Activated CD4-positive, alpha-beta memory T cell treated with anti-CD3 and anti-CD28 coated beads, Interleukin-2, amount 10 ng/mL, durations not matched to agents 7 days and 5 days (primary cell): ENCODE data around the gene MYRIP. TPM values are rescaled to one million over a fixed set of nuclear protein-coding genes. Genes with fewer than 3 reads are reported as not detected.

Experiments
- CTCF ChIA-PET: fragments of 350-600 bp; sonication (Branson Sonifier 250); formaldehyde crosslinking; loops from one replicate; lab custom pipeline; 2021; ENCODE audit warnings: antibody characterized with exemption, inconsistent platforms; lab: Charles Lee
- POLR2A ChIA-PET: fragments of 350-600 bp; sonication (Branson Sonifier 250); formaldehyde crosslinking; loops from one replicate; lab custom pipeline; 2021; ENCODE audit warnings: antibody characterized with exemption; lab: Charles Lee
- DNase-seq: peaks from one replicate; pipeline ENCODE4 v3.0.0-alpha.2; 2020
- H3K27ac Mint-ChIP-seq: one replicate; pipeline ENCODE4 v1.8.0; 2021; ENCODE audit warnings: mild to moderate bottlenecking, mixed read lengths
- H3K27me3 Mint-ChIP-seq: one replicate; pipeline ENCODE4 v1.8.0; 2021; ENCODE audit warnings: mixed read lengths
- H3K36me3 Mint-ChIP-seq: one replicate; pipeline ENCODE4 v1.8.0; 2021; ENCODE audit warnings: low read depth, mixed read lengths
- H3K4me1 Mint-ChIP-seq: one replicate; pipeline ENCODE4 v1.8.0; 2021; ENCODE audit warnings: mixed read lengths
- H3K4me3 Mint-ChIP-seq: one replicate; pipeline ENCODE4 v1.8.0; 2021; ENCODE audit warnings: mild to moderate bottlenecking, mixed read lengths
- H3K9me3 Mint-ChIP-seq: one replicate; pipeline ENCODE4 v1.8.0; 2021; ENCODE audit warnings: mixed read lengths
- total RNA-seq, 2 experiments: library from RNA; stranded (reverse); gene quantifications; one replicate each; pipeline ENCODE4 v1.2.3, GENCODE V29; 2021

Gene MYRIP
- total RNA-seq, 2 experiments from 2014 or later = not detected

- no peaks in the 10 kb centered on the region for H3K4me1 Mint-ChIP-seq
- H3K27me3 Mint-ChIP-seq = peaks cover 2% of the 10 kb centered on the region
- no peaks in the 10 kb centered on the region for H3K36me3 Mint-ChIP-seq
- no peak overlapping the region for H3K27ac Mint-ChIP-seq
- CTCF ChIA-PET = interaction anchor here (2.0 kb wide), 1 partner anchor 37 kb away, joined by 7 read pairs; no protein-coding TSS in a partner anchor
- no peak for DNase-seq
- no peak overlapping the region for H3K4me3 Mint-ChIP-seq
- POLR2A ChIA-PET = no interaction called here
- no peaks in the 10 kb centered on the region for H3K9me3 Mint-ChIP-seq
These were observed 419.5 kb downstream of the MYRIP start for GRCh38 chr3:40228792-40229350.

GRCh38 chr3:40229386-40229785, 420.0 kb downstream of the MYRIP start:
- no peaks in the 10 kb centered on the region for H3K4me1 Mint-ChIP-seq
- no peak for DNase-seq
- no peak overlapping the region for H3K27ac Mint-ChIP-seq
- CTCF ChIA-PET = interaction anchor here (2.0 kb wide), 1 partner anchor 37 kb away, joined by 7 read pairs; no protein-coding TSS in a partner anchor
- POLR2A ChIA-PET = no interaction called here
- H3K27me3 Mint-ChIP-seq = peaks cover 2% of the 10 kb centered on the region
- H3K4me3 Mint-ChIP-seq = no peak overlapping the region
- H3K36me3 Mint-ChIP-seq = no peaks in the 10 kb centered on the region
- H3K9me3 Mint-ChIP-seq = no peaks in the 10 kb centered on the region

GRCh38 chr3:40229963-40230362, 420.6 kb downstream of the MYRIP start:
- POLR2A ChIA-PET = no interaction called here
- Mint-ChIP-seq H3K27me3 (peaks cover 2% of the 10 kb centered on the region), H3K27ac (no peak overlapping the region), H3K9me3 (no peaks in the 10 kb centered on the region), H3K4me3 (no peak overlapping the region), H3K36me3 (no peaks in the 10 kb centered on the region), H3K4me1 (no peaks in the 10 kb centered on the region)
- CTCF ChIA-PET = interaction anchor here (2.0 kb wide), 1 partner anchor 38 kb away, joined by 7 read pairs; no protein-coding TSS in a partner anchor
- no peak for DNase-seq

- H3K9me3 Mint-ChIP-seq = no peaks in the 10 kb centered on the region
- no peak overlapping the region for H3K4me3 Mint-ChIP-seq
- peaks cover under 1% of the 10 kb centered on the region for H3K27me3 Mint-ChIP-seq
- H3K27ac Mint-ChIP-seq = no peak overlapping the region
- no peaks in the 10 kb centered on the region for H3K4me1 Mint-ChIP-seq
- no peak for DNase-seq
- H3K36me3 Mint-ChIP-seq = no peaks in the 10 kb centered on the region
- POLR2A ChIA-PET = interaction anchor here (0.6 kb wide), 1 partner anchor 234 kb away, joined by 3 read pairs; no protein-coding TSS in a partner anchor
- CTCF ChIA-PET = interaction anchor here (2.0 kb wide), 1 partner anchor 38 kb away, joined by 7 read pairs; no protein-coding TSS in a partner anchor
These were observed 421.0 kb downstream of the MYRIP start for GRCh38 chr3:40230382-40230781.

- no peak overlapping the region for H3K4me3 Mint-ChIP-seq
These were observed 423.2 kb downstream of the MYRIP start for GRCh38 chr3:40232626-40233025.

GRCh38 chr3:40237159-40237558, 427.8 kb downstream of the MYRIP start:
- ChIA-PET POLR2A (no interaction called here), CTCF (no interaction called here)
- DNase-seq = no peak
- H3K27ac Mint-ChIP-seq = no peak overlapping the region
- H3K4me1 Mint-ChIP-seq = no peaks in the 10 kb centered on the region
- no peak overlapping the region for H3K4me3 Mint-ChIP-seq
- no peaks in the 10 kb centered on the region for H3K9me3 Mint-ChIP-seq
- H3K27me3 Mint-ChIP-seq = no peaks in the 10 kb centered on the region
- H3K36me3 Mint-ChIP-seq = no peaks in the 10 kb centered on the region

More at GRCh38 chr3:40232626-40233025, 423.2 kb downstream of the MYRIP start:
- ChIA-PET CTCF (no interaction called here), POLR2A (no interaction called here)
- Mint-ChIP-seq H3K27me3 (no peaks in the 10 kb centered on the region), H3K4me1 (no peaks in the 10 kb centered on the region), H3K36me3 (no peaks in the 10 kb centered on the region), H3K27ac (no peak overlapping the region), H3K9me3 (no peaks in the 10 kb centered on the region)
- no peak for DNase-seq

DNA sequence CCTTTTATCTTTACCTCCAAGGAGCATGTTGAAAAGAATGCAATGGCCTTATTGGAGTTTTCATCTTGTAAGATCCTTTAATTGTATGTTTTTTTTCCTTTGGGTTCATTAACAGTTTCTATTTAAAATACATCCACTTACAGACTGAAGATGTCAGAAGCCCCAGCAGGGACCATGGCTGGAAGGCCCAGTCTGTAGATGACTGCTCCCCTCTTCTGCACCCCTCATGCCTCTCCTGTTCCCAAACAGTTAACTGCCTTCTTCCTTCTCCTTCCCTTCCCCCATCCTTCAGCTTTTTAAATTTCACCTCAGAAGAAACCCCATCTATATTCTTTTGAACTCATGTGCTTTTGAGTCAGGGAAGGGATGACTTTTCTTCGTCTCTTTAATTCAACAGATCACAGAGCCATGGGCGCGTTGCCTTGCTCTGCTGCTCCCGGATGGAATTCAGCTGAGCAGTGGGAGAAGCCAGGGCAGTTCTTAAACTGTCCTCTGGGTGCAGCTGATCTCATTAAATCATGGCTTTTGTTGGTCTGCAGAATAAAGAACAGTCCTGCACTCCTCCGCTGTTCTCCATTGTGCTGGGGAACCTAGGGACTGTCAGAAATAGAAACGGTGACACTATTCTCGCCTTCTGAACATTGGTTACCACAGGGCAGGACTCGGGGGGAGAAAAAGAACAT, 428.6 kb downstream of the MYRIP start:
- DNase-seq = no peak
- Mint-ChIP-seq H3K9me3 (no peaks in the 10 kb centered on the region), H3K36me3 (no peaks in the 10 kb centered on the region), H3K27me3 (no peaks in the 10 kb centered on the region), H3K4me1 (no peaks in the 10 kb centered on the region), H3K27ac (no peak overlapping the region), H3K4me3 (no peak overlapping the region)
- CTCF ChIA-PET = no interaction called here
- POLR2A ChIA-PET = no interaction called here

DNA sequence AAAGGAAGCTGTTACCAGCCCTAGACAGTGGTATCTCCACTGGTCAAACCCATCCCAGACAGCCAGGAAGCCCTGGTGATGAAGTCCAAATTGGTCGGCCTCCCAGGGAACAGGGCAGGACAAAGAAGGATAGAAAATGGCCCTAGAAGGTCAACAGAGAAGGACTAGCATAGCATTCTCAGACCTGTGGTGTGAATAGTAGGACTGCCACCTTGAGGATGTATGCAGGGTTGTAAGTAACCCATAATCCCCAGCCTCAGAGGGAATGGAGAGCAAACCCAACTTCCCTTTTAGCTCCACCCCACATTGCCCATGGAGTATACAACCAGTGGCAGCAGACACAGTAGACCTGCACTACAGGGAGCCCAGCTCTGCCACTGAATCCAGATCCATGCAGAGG, 431.5 kb downstream of the MYRIP start:
- H3K27me3 Mint-ChIP-seq = no peaks in the 10 kb centered on the region
- H3K27ac Mint-ChIP-seq = no peak overlapping the region
- no peaks in the 10 kb centered on the region for H3K9me3 Mint-ChIP-seq
- H3K36me3 Mint-ChIP-seq = no peaks in the 10 kb centered on the region
- POLR2A ChIA-PET = no interaction called here
- CTCF ChIA-PET = no interaction called here
- H3K4me1 Mint-ChIP-seq = no peaks in the 10 kb centered on the region
- DNase-seq = no peak
- no peak overlapping the region for H3K4me3 Mint-ChIP-seq

DNA sequence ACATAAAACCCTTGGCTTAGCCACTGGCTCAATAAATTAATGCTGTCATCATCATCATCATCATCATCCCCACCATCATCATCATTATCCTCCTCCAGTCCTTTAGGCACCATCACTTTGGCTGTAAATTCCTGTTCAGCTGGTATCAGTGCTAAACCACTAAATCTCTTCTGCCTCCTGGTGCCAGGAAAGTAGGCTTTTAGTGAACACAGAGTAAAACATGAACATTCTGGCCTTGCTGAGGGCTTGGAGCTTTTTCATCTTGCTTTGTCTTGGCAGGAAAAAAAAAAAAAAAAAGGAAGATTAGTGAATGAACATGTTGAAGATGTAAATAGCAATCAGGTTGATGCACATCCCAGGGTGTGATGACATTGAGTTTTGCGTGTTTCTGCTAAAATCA, 432.8 kb downstream of the MYRIP start:
- POLR2A ChIA-PET = no interaction called here

GRCh38 chr3:40242638-40243037, 433.2 kb downstream of the MYRIP start:
- ChIA-PET CTCF (no interaction called here), POLR2A (no interaction called here)
- Mint-ChIP-seq H3K27ac (no peak overlapping the region), H3K36me3 (no peaks in the 10 kb centered on the region), H3K27me3 (no peaks in the 10 kb centered on the region), H3K4me3 (no peak overlapping the region), H3K9me3 (no peaks in the 10 kb centered on the region), H3K4me1 (no peaks in the 10 kb centered on the region)
- no peak for DNase-seq

More for the DNA sequence above, 432.8 kb downstream of the MYRIP start:
- Mint-ChIP-seq H3K36me3 (no peaks in the 10 kb centered on the region), H3K4me3 (no peak overlapping the region), H3K27me3 (no peaks in the 10 kb centered on the region), H3K27ac (no peak overlapping the region), H3K9me3 (no peaks in the 10 kb centered on the region), H3K4me1 (no peaks in the 10 kb centered on the region)
- DNase-seq = no peak
- CTCF ChIA-PET = interaction anchor here (0.7 to 1.1 kb wide), 2 partner anchors 50 to 218 kb away, joined by 3 read pairs; no protein-coding TSS in a partner anchor

GRCh38 chr3:40243056-40243455, 433.6 kb downstream of the MYRIP start:
- H3K27me3 Mint-ChIP-seq = no peaks in the 10 kb centered on the region
- H3K9me3 Mint-ChIP-seq = no peaks in the 10 kb centered on the region
- CTCF ChIA-PET = no interaction called here
- POLR2A ChIA-PET = no interaction called here
- no peak for DNase-seq
- H3K36me3 Mint-ChIP-seq = no peaks in the 10 kb centered on the region
- no peaks in the 10 kb centered on the region for H3K4me1 Mint-ChIP-seq
- H3K4me3 Mint-ChIP-seq = no peak overlapping the region
- no peak overlapping the region for H3K27ac Mint-ChIP-seq

- DNase-seq = no peak
- Mint-ChIP-seq H3K4me3 (no peak overlapping the region), H3K27me3 (no peaks in the 10 kb centered on the region), H3K27ac (no peak overlapping the region), H3K36me3 (no peaks in the 10 kb centered on the region), H3K4me1 (no peaks in the 10 kb centered on the region), H3K9me3 (no peaks in the 10 kb centered on the region)
- CTCF ChIA-PET = no interaction called here
- POLR2A ChIA-PET = no interaction called here
These were observed 438.5 kb downstream of the MYRIP start for GRCh38 chr3:40247714-40248454.

DNA sequence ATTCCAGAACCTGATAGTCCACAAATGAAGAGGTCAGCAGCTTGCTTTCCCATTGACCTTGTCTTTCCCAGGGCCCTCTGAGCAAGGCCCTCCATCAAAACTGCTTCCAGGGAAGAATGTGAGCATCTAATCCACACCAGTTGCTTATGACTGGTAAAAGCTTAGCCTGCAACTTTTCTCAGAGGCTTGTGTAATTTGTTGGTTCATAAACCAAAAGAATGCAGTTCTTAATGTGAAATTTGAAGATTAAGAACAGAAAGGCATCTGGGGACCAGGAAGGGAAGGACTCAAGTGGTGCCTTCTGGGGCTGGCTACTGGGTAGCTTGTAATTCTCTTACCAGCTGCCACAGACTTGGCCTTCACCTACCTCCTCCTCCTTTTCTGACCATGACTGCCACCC, 439.2 kb downstream of the MYRIP start:
- no peaks in the 10 kb centered on the region for H3K4me1 Mint-ChIP-seq
- POLR2A ChIA-PET = no interaction called here
- no peaks in the 10 kb centered on the region for H3K36me3 Mint-ChIP-seq
- H3K4me3 Mint-ChIP-seq = no peak overlapping the region
- DNase-seq = no peak
- no peaks in the 10 kb centered on the region for H3K9me3 Mint-ChIP-seq
- H3K27me3 Mint-ChIP-seq = no peaks in the 10 kb centered on the region
- H3K27ac Mint-ChIP-seq = no peak overlapping the region
- CTCF ChIA-PET = no interaction called here
